HL-60 (cell line): ENCODE results near the gene TBC1D23.
"Not testable (repeated sequence)": the region's sequence is repeated elsewhere in the genome, so short reads cannot be mapped to it uniquely, and the experiment has no call there.

Experiments used
- DNase-seq, 2 experiments: peaks; one replicate each; pipeline ENCODE4 v3.0.0-alpha.2; 2010 to 2020; ENCODE audit warnings: low read depth in 1 of 2, low spot score in 1 of 2
- H3K27ac ChIP-seq: fragments of 250-450 bp; sonication (Bioruptor Pico); replicated peaks from 2 replicates; pipeline ENCODE4 v1.5.1; 2020; ENCODE audit warnings: mild to moderate bottlenecking, moderate library complexity
- H3K27me3 ChIP-seq: fragments of 250-450 bp; sonication (Bioruptor Pico); 2 replicates; pipeline ENCODE4 v1.5.1; 2021; ENCODE audit warnings: mild to moderate bottlenecking, moderate library complexity; ENCODE audit not compliant: insufficient read depth, poor library complexity, severe bottlenecking
- H3K4me3 ChIP-seq: replicated peaks from 2 replicates; pipeline ENCODE4 v1.5.1; 2011; ENCODE audit warnings: mild to moderate bottlenecking, control low read depth, low read length; ENCODE audit not compliant: insufficient read depth
- GABPA ChIP-seq: IDR thresholded peaks from 2 replicates; pipeline ENCODE4 v1.6.1; 2012; ENCODE audit warnings: low read depth
- POLR2AphosphoS5 ChIP-seq: IDR thresholded peaks from 2 replicates; pipeline ENCODE4 v1.6.1; 2012; ENCODE audit warnings: low read depth
- SPI1 ChIP-seq: IDR thresholded peaks from 2 replicates; pipeline ENCODE4 v1.6.1; 2012; ENCODE audit warnings: low read depth, mild to moderate bottlenecking, borderline replicate concordance
- TF ChIP-seq, protein P1 (sequence below): IDR thresholded peaks from one replicate; pipeline ENCODE4 v1.5.1; 2011; ENCODE audit warnings: low read length, control low read depth, inconsistent platforms; ENCODE audit not compliant: insufficient read depth
- TF ChIP-seq, protein P2 (sequence below): IDR thresholded peaks from 2 replicates; pipeline ENCODE4 v1.6.1; 2012; ENCODE audit warnings: low read depth; ENCODE audit not compliant: insufficient replicate concordance

TBC1D23 gene

DNA sequence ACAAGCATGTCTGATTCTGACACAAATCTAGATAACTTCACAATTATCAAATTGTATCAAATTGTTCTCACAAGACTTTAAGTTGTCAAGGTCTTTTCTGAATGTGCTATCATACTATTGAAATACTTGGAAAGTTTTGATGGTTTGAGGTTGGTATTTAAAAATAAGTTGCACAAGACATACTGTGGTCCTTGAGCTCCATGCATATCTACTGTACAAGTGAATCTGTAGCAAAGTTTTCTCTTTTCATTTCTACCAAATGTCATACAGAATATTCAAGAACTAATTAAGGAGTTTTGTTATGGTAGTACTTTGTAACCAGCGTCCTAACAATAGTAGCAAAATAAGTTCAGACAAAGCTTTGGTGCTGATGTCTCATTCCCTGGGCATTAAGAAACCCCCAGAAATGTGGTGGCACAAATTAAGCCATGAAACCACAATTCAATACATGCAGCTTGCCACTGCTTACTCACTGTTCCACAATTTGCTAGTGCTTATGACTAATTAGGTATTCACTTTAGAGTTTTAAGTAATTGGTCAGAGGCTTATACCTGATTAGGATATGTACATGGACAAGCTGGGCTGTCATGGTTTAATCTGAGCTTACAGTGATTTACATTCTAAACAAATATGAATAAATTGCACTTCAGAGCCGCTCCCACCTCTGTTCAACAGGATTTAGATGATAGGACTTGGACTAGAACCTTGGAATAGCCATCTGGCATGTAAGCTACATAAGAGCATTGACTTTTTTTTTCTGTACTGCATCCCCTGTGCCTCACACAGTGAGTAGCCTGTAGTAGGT lies 8.8 kb downstream of the TBC1D23 start:
- H3K4me3 ChIP-seq = no peak overlapping the region
- no peak overlapping the region for H3K27ac ChIP-seq
- TF ChIP-seq, protein P1, sequence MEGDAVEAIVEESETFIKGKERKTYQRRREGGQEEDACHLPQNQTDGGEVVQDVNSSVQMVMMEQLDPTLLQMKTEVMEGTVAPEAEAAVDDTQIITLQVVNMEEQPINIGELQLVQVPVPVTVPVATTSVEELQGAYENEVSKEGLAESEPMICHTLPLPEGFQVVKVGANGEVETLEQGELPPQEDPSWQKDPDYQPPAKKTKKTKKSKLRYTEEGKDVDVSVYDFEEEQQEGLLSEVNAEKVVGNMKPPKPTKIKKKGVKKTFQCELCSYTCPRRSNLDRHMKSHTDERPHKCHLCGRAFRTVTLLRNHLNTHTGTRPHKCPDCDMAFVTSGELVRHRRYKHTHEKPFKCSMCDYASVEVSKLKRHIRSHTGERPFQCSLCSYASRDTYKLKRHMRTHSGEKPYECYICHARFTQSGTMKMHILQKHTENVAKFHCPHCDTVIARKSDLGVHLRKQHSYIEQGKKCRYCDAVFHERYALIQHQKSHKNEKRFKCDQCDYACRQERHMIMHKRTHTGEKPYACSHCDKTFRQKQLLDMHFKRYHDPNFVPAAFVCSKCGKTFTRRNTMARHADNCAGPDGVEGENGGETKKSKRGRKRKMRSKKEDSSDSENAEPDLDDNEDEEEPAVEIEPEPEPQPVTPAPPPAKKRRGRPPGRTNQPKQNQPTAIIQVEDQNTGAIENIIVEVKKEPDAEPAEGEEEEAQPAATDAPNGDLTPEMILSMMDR = no peak
- TF ChIP-seq GABPA = no peak
- no peak for TF ChIP-seq SPI1
- TF ChIP-seq, protein P2, sequence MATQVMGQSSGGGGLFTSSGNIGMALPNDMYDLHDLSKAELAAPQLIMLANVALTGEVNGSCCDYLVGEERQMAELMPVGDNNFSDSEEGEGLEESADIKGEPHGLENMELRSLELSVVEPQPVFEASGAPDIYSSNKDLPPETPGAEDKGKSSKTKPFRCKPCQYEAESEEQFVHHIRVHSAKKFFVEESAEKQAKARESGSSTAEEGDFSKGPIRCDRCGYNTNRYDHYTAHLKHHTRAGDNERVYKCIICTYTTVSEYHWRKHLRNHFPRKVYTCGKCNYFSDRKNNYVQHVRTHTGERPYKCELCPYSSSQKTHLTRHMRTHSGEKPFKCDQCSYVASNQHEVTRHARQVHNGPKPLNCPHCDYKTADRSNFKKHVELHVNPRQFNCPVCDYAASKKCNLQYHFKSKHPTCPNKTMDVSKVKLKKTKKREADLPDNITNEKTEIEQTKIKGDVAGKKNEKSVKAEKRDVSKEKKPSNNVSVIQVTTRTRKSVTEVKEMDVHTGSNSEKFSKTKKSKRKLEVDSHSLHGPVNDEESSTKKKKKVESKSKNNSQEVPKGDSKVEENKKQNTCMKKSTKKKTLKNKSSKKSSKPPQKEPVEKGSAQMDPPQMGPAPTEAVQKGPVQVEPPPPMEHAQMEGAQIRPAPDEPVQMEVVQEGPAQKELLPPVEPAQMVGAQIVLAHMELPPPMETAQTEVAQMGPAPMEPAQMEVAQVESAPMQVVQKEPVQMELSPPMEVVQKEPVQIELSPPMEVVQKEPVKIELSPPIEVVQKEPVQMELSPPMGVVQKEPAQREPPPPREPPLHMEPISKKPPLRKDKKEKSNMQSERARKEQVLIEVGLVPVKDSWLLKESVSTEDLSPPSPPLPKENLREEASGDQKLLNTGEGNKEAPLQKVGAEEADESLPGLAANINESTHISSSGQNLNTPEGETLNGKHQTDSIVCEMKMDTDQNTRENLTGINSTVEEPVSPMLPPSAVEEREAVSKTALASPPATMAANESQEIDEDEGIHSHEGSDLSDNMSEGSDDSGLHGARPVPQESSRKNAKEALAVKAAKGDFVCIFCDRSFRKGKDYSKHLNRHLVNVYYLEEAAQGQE = no peak
- no peak for TF ChIP-seq POLR2AphosphoS5
- H3K27me3 ChIP-seq = no peaks in the 10 kb centered on the region
- DNase-seq = no peak

DNA sequence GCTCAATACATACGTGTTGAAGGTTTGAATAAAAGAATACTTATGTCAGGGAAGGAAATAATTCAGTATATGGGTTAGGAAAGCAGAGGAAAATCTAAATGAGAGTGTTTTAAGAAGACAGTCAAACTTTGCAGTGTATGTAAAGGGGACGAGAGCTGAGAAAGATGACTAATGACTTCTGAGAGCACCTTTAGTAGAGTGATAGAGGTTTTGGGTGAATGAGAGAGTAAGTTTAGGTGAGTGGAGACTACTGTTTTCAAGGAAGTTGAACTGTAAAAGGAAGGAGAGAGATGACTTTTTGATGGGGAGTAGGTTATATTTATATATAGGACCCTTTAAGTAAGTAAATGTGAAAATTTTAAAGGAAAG lies 9.4 kb downstream of the TBC1D23 start:
- TF ChIP-seq, protein P2 = no peak
- TF ChIP-seq SPI1 (no peak), POLR2AphosphoS5 (no peak), GABPA (no peak)
- TF ChIP-seq, protein P1 = no peak
- H3K27me3 ChIP-seq = no peaks in the 10 kb centered on the region
- no peak overlapping the region for H3K27ac ChIP-seq

DNA sequence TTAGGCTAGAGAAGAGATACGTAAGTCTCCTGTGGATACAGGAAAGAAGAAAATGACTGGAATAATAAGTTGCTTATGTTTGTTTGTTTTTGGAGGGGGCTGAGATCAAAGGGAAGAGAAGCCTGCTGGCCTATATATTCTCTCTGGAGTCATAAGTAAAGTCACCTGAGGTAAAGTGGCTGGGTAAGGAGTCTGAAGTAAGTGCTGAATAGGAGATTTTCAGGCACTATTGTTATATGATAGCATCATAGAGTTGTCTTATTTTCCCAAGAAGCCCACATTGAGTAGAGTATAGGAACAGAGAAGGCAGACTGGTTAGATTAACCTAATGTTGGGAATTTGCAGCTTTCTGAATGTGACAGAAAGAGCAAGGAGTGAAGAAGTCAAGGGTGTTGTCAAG lies 10.7 kb downstream of the TBC1D23 start:
- no peak for DNase-seq
- no peaks in the 10 kb centered on the region for H3K27me3 ChIP-seq
- no peak for TF ChIP-seq POLR2AphosphoS5
- no peak for TF ChIP-seq GABPA
- TF ChIP-seq, protein P1 = no peak
- TF ChIP-seq SPI1 = no peak
- TF ChIP-seq, protein P2 = no peak
- no peak overlapping the region for H3K4me3 ChIP-seq
- H3K27ac ChIP-seq = no peak overlapping the region

More for the DNA sequence above, 9.4 kb downstream of the TBC1D23 start:
- no peak for DNase-seq
- H3K4me3 ChIP-seq = no peak overlapping the region

DNA sequence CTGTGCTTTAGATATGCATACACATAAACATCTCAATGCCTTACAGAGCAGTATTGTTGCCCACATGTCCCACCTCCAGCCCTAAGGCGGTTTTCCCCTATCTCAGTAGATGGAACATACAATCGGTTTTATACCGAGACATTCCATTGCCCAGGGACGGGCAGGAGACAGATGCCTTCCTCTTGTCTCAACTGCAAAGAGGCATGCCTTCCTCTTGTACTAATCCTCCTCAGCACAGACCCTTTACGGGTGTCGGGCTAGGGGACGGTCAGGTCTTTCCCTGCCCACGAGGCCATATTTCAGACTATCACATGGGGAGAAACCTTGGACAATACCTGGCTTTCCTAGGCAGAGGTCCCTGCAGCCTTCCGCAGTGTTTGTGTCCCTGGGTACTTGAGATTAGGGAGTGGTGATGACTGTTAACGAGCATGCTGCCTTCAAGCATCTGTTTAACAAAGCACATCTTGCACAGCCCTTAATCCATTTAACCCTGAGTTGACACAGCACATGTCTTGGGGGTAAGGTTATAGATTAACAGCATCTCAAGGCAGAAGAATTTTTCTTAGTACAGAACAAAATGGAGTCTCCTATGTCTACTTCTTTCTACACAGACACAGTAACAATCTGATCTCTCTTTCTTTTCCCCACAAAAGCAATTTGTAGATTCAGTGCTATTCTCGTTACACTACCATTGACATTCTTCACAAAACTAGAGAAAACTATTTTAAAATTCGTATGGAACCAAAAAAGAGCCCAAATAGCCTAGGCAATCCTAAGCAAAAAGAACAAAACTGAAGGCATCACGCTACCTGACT lies 12.2 kb downstream of the TBC1D23 start:
- H3K4me3 ChIP-seq, H3K27ac ChIP-seq, H3K27me3 ChIP-seq, DNase-seq: not testable (repeated sequence)
